Fibroblast of skin of scalp (primary cell): ENCODE data around the gene TOM1L1.

Source experiments
- DNase-seq: peaks from one replicate; pipeline ENCODE4 v3.0.0-alpha.2; 2013

Gene TOM1L1

GRCh38 chr17:54992797-54993639 lies 92.4 kb downstream of the TOM1L1 start:
- peak; percentile 41 for DNase-seq

- no peak for DNase-seq
Observed at GRCh38 chr17:54996441-54996840, 95.8 kb downstream of the TOM1L1 start.

- no peak for DNase-seq
Observed at GRCh38 chr17:55002458-55002857, 101.8 kb downstream of the TOM1L1 start.

- no peak for DNase-seq
Observed at GRCh38 chr17:55004484-55004883, 103.8 kb downstream of the TOM1L1 start.

- DNase-seq = peak; percentile 9
Observed at GRCh38 chr17:55005520-55005919, 104.9 kb downstream of the TOM1L1 start.
